GM18505 (cell line): Measurements from ENCODE around the gene DNAAF5.

Experiments
- ATAC-seq: cut with Tn5 transposase; IDR thresholded peaks from one replicate; pipeline ENCODE4 v1.9.1; 2021; ENCODE audit not compliant: unreplicated experiment
- POLR2A ChIP-seq: IDR thresholded peaks from 4 replicates; pipeline ENCODE4 v1.6.1; 2011; ENCODE audit warnings: borderline replicate concordance; ENCODE audit not compliant: insufficient read depth, insufficient read length; ENCODE audit errors: extremely low read depth

Gene DNAAF5

GRCh38 chr7:770336-770735, 43.8 kb downstream of the DNAAF5 start:
- TF ChIP-seq POLR2A: no peak
- ATAC-seq: no peak

- no peak for ATAC-seq
- no peak for TF ChIP-seq POLR2A
Measured at GRCh38 chr7:770741-771166, 44.3 kb downstream of the DNAAF5 start.

GRCh38 chr7:771234-772004, 44.9 kb downstream of the DNAAF5 start:
- ATAC-seq: no peak
- no peak for TF ChIP-seq POLR2A

GRCh38 chr7:772005-772294, 45.5 kb downstream of the DNAAF5 start:
- no peak for ATAC-seq
- TF ChIP-seq POLR2A: no peak

GRCh38 chr7:772392-772791, 45.9 kb downstream of the DNAAF5 start:
- TF ChIP-seq POLR2A: no peak
- no peak for ATAC-seq

GRCh38 chr7:772861-773621, 46.5 kb downstream of the DNAAF5 start:
- ATAC-seq: no peak
- no peak for TF ChIP-seq POLR2A

GRCh38 chr7:773622-773915, 47.1 kb downstream of the DNAAF5 start:
- no peak for TF ChIP-seq POLR2A
- no peak for ATAC-seq

GRCh38 chr7:774161-775109, 47.9 kb downstream of the DNAAF5 start:
- no peak for TF ChIP-seq POLR2A
- no peak for ATAC-seq

GRCh38 chr7:776381-776780, 49.9 kb downstream of the DNAAF5 start:
- ATAC-seq: no peak
- TF ChIP-seq POLR2A: no peak

- ATAC-seq: no peak
- no peak for TF ChIP-seq POLR2A
Measured at GRCh38 chr7:776992-777727, 50.7 kb downstream of the DNAAF5 start.

- TF ChIP-seq POLR2A: no peak
Measured at GRCh38 chr7:777728-778078, 51.2 kb downstream of the DNAAF5 start.

GRCh38 chr7:778271-778967, 51.9 kb downstream of the DNAAF5 start:
- TF ChIP-seq POLR2A: no peak
- no peak for ATAC-seq

More at GRCh38 chr7:777728-778078, 51.2 kb downstream of the DNAAF5 start:
- no peak for ATAC-seq
